ENCODE data around the gene RPL28.

DNA sequence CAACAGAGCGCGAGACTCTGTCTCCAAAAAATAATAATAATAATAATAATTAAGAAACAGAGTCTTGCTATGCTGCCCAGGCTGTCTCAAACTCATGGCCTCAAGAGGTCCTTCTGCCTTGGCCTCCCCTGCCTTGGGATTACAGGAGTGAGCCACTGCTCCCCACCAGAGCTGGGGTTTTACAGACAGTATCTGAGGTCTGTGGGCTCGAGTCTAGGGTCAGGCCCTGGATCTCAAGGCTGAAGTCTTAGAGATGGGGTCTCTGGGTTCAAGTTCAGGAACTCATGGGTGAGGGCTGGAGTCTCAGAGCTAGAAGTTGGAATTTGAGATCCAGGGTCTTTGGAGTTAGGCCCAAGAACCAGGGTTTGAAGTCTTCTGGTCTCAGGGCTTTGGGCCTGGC, 18.9 kb upstream of the RPL28 start:
- TF ChIP-seq, protein P1, sequence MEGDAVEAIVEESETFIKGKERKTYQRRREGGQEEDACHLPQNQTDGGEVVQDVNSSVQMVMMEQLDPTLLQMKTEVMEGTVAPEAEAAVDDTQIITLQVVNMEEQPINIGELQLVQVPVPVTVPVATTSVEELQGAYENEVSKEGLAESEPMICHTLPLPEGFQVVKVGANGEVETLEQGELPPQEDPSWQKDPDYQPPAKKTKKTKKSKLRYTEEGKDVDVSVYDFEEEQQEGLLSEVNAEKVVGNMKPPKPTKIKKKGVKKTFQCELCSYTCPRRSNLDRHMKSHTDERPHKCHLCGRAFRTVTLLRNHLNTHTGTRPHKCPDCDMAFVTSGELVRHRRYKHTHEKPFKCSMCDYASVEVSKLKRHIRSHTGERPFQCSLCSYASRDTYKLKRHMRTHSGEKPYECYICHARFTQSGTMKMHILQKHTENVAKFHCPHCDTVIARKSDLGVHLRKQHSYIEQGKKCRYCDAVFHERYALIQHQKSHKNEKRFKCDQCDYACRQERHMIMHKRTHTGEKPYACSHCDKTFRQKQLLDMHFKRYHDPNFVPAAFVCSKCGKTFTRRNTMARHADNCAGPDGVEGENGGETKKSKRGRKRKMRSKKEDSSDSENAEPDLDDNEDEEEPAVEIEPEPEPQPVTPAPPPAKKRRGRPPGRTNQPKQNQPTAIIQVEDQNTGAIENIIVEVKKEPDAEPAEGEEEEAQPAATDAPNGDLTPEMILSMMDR (IDR thresholded peaks at IDR 0.05; ENCODE audit: low read depth, low read length, missing input control): no peak
- TF ChIP-seq RAD21 (IDR thresholded peaks at IDR 0.05): no peak
- TF ChIP-seq, protein P2, sequence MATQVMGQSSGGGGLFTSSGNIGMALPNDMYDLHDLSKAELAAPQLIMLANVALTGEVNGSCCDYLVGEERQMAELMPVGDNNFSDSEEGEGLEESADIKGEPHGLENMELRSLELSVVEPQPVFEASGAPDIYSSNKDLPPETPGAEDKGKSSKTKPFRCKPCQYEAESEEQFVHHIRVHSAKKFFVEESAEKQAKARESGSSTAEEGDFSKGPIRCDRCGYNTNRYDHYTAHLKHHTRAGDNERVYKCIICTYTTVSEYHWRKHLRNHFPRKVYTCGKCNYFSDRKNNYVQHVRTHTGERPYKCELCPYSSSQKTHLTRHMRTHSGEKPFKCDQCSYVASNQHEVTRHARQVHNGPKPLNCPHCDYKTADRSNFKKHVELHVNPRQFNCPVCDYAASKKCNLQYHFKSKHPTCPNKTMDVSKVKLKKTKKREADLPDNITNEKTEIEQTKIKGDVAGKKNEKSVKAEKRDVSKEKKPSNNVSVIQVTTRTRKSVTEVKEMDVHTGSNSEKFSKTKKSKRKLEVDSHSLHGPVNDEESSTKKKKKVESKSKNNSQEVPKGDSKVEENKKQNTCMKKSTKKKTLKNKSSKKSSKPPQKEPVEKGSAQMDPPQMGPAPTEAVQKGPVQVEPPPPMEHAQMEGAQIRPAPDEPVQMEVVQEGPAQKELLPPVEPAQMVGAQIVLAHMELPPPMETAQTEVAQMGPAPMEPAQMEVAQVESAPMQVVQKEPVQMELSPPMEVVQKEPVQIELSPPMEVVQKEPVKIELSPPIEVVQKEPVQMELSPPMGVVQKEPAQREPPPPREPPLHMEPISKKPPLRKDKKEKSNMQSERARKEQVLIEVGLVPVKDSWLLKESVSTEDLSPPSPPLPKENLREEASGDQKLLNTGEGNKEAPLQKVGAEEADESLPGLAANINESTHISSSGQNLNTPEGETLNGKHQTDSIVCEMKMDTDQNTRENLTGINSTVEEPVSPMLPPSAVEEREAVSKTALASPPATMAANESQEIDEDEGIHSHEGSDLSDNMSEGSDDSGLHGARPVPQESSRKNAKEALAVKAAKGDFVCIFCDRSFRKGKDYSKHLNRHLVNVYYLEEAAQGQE (IDR thresholded peaks at IDR 0.05): no peak
- TF ChIP-seq JUND (IDR thresholded peaks at IDR 0.05): no peak
- no peak for TF ChIP-seq TAF1 (conservative IDR thresholded peaks at IDR 0.05)
- TF ChIP-seq HNF4A (conservative IDR thresholded peaks at IDR 0.05): no peak
- no peak for TF ChIP-seq FOXA1 (IDR thresholded peaks at IDR 0.05)

All from liver (tissue), 3 donors.